HUES48 (cell line): ENCODE data around the gene MAP6.

Source experiments
- H3K27ac ChIP-seq: one replicate; pipeline ENCODE4 v1.7.0; 2013; ENCODE audit warnings: low read depth, low read length, inconsistent platforms
- H3K27me3 ChIP-seq: 2 replicates; pipeline ENCODE4 v1.6.1; 2013; ENCODE audit warnings: mild to moderate bottlenecking, low read length; ENCODE audit not compliant: control insufficient read depth, insufficient read depth
- H3K36me3 ChIP-seq: 2 replicates; pipeline ENCODE4 v1.6.1; 2013; ENCODE audit warnings: low read length; ENCODE audit not compliant: control insufficient read depth, insufficient read depth
- H3K4me1 ChIP-seq: 2 replicates; pipeline ENCODE4 v1.6.1; 2013; ENCODE audit warnings: mild to moderate bottlenecking, low read length; ENCODE audit not compliant: control insufficient read depth, insufficient read depth
- H3K4me3 ChIP-seq: 2 replicates; pipeline ENCODE4 v1.5.1; 2013; ENCODE audit warnings: mild to moderate bottlenecking, low read depth, low read length
- H3K9ac ChIP-seq: 2 replicates; pipeline ENCODE4 v1.6.1; 2013; ENCODE audit warnings: mild to moderate bottlenecking, low read depth, low read length, moderate library complexity
- H3K9me3 ChIP-seq: 2 replicates; pipeline ENCODE4 v1.6.1; 2013; ENCODE audit warnings: low read length; ENCODE audit not compliant: control insufficient read depth, insufficient read depth

The MAP6 gene

GRCh38 chr11:75582506-75582894 lies 86.3 kb downstream of the MAP6 start:
- Histone ChIP-seq H3K9ac (no peak overlapping the region), H3K4me1 (peaks cover 11% of the 10 kb centered on the region), H3K9me3 (no peaks in the 10 kb centered on the region), H3K27ac (peak overlapping the region; percentile 83), H3K4me3 (peak overlapping the region; percentile 82), H3K27me3 (no peaks in the 10 kb centered on the region), H3K36me3 (no peaks in the 10 kb centered on the region)

- H3K4me1 ChIP-seq, result peaks cover 11% of the 10 kb centered on the region
- H3K27me3 ChIP-seq, result no peaks in the 10 kb centered on the region
- no peak overlapping the region for H3K9ac ChIP-seq
- H3K27ac ChIP-seq, result no peak overlapping the region
- no peaks in the 10 kb centered on the region for H3K9me3 ChIP-seq
- H3K36me3 ChIP-seq, result no peaks in the 10 kb centered on the region
- no peak overlapping the region for H3K4me3 ChIP-seq
Observed at GRCh38 chr11:75579841-75580240, 89.0 kb downstream of the MAP6 start.

DNA sequence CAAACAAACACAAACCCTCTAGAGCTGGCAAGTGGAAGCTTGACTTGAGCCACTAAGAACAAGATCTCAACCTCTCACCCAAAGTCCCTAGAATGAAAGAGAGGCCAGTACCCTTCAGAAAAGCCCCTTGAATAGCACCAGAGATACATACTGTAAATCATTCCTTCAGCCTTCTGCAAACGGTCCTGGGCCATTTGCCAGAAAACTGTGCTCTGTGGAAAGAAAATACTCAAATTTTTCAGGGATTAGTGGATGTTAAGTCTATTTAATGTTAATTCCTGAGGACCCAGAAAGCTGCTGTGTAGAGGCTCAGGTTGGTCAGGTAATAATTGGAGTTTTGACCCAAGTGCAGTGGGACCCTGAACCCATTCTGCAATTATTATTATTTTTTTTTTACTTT lies 89.9 kb downstream of the MAP6 start:
- no peaks in the 10 kb centered on the region for H3K27me3 ChIP-seq
- no peak overlapping the region for H3K9ac ChIP-seq
- 0 out of 2 replicates have a peak, but pooled peaks cover 2% of the 10 kb centered on the region for H3K36me3 ChIP-seq
- H3K4me3 ChIP-seq, result no peak overlapping the region
- no peaks in the 10 kb centered on the region for H3K9me3 ChIP-seq
- H3K27ac ChIP-seq, result no peak overlapping the region
- H3K4me1 ChIP-seq, result peaks cover 6% of the 10 kb centered on the region

GRCh38 chr11:75577207-75577606 lies 91.6 kb downstream of the MAP6 start:
- Histone ChIP-seq H3K27me3 (no peaks in the 10 kb centered on the region), H3K4me1 (no peaks in the 10 kb centered on the region), H3K9ac (no peak overlapping the region), H3K27ac (no peak overlapping the region), H3K4me3 (no peak overlapping the region), H3K9me3 (no peaks in the 10 kb centered on the region), H3K36me3 (peaks cover 18% of the 10 kb centered on the region)

DNA sequence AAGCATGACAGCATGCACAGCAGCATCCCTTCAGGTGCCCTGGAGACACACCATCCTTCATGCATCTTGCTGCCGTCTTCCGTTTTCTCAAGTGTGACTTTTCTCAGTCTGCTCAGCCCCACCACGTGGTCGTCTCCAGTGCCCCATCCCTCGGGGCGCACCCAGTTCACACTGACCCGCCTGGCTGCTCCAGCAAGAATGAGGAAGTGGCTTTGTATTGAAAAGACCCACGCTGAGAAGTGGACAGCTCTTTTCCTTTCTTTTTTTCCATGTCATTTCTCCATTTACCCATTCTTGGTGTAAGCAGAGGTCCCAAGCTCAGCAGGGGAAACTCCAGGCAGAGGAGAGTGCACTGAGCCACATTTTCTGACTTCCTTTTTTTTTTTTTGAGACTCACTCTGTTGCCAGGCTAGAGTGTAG lies 92.3 kb downstream of the MAP6 start:
- Histone ChIP-seq H3K27ac (peak overlapping the region; percentile 9), H3K9ac (no peak overlapping the region), H3K9me3 (no peaks in the 10 kb centered on the region), H3K4me1 (no peaks in the 10 kb centered on the region), H3K36me3 (peaks cover 25% of the 10 kb centered on the region), H3K4me3 (no peak overlapping the region), H3K27me3 (no peaks in the 10 kb centered on the region)

DNA sequence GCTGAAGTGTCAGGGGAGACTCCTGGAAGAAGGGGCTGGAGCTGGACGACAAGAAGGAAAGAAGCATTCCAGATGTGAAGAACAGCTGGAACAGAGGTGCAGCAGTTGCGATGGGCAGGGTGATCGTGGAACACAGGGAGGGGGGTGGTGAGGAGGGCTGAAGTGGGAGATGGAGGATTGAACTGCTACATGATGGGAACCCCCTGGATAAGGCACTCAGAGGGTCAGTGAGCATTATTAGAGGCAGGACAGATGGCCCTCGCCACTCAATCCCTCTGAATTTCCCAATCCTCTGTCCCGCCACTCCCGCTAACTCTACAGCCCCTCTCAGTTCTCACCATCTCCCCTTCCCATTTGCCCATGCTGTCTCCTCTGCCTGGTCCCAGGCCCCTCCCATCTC lies 92.8 kb downstream of the MAP6 start:
- H3K4me3 ChIP-seq, result no peak overlapping the region
- no peak overlapping the region for H3K9ac ChIP-seq
- no peaks in the 10 kb centered on the region for H3K27me3 ChIP-seq
- peaks cover 30% of the 10 kb centered on the region for H3K36me3 ChIP-seq
- H3K9me3 ChIP-seq, result no peaks in the 10 kb centered on the region
- no peak overlapping the region for H3K27ac ChIP-seq
- H3K4me1 ChIP-seq, result no peaks in the 10 kb centered on the region

DNA sequence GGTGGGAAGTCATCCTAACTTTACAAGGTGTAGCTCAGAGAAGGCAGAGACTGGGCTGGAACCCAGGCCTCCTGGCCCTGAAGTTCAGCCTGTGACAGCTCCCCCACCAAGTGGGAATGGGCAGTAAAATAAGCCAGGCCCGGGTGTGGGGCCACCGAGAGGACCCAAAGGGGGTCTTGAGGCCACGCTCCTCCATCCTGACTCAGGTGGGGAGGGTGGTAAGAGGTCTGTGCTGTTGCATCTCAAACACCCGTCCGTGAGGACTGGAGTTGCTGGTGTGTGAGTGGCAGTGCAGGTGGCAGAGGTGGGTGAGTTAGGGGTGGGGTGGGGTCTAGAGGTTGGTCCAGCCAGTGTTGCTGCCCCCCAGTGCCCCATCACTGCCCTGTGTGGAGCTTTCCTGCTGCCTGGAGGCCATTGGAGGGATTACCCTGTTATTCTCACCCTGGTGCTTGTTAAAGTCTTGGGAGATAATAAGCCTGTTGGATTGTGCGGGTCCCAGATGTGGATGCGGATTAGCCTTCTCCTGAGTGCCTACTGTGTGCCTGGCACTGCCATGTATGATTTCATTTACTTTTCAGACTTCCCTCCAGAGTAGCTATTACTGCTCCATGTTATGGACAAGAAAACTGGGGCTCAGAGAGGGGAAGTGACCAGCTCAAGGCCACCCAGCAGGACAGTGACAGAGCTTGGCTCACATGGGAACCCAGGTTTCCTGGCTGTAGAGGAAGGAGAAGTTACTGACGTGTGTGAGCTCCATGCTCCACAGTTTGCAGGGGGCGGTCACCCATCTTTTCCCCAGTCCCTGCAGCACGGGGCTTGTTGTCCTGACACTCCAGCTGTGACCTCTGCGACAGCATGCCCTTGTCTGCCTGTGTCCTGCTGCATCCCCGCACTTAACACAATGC lies 93.9 kb downstream of the MAP6 start:
- H3K4me3 ChIP-seq, result no peak overlapping the region
- peaks cover 41% of the 10 kb centered on the region for H3K36me3 ChIP-seq
- H3K4me1 ChIP-seq, result no peaks in the 10 kb centered on the region
- H3K9me3 ChIP-seq, result no peaks in the 10 kb centered on the region
- no peak overlapping the region for H3K9ac ChIP-seq
- no peaks in the 10 kb centered on the region for H3K27me3 ChIP-seq
- H3K27ac ChIP-seq, result no peak overlapping the region

DNA sequence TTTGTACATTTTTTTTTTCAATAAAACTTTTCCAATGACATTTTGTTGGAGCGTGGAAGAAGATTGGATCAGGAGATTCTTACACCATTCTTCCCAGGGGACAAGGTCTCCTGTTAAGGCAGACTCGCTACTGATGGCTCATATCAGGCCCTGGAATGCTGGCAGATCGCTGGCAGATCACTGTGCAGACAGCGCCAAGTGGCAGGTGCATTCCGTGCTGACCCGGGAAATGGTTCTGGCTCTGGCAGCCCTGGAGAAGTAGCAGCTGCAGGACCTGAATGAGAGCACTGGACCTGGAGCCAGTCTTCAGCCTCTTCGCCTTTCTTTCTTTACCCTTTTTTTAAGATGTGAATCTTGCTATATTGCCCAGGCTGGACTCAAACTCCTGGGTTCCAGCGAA lies 96.1 kb downstream of the MAP6 start:
- H3K4me1 ChIP-seq, result no peaks in the 10 kb centered on the region
- no peak overlapping the region for H3K9ac ChIP-seq
- peaks cover 62% of the 10 kb centered on the region for H3K36me3 ChIP-seq
- H3K4me3 ChIP-seq, result no peak overlapping the region
- H3K27ac ChIP-seq, result no peak overlapping the region
- H3K9me3 ChIP-seq, result no peaks in the 10 kb centered on the region
- H3K27me3 ChIP-seq, result no peaks in the 10 kb centered on the region

GRCh38 chr11:75571625-75572024 lies 97.2 kb downstream of the MAP6 start:
- H3K9me3 ChIP-seq, result no peaks in the 10 kb centered on the region
- H3K4me3 ChIP-seq, result no peak overlapping the region
- H3K4me1 ChIP-seq, result no peaks in the 10 kb centered on the region
- no peaks in the 10 kb centered on the region for H3K27me3 ChIP-seq
- H3K9ac ChIP-seq, result no peak overlapping the region
- H3K27ac ChIP-seq, result no peak overlapping the region
- peaks cover 74% of the 10 kb centered on the region for H3K36me3 ChIP-seq

DNA sequence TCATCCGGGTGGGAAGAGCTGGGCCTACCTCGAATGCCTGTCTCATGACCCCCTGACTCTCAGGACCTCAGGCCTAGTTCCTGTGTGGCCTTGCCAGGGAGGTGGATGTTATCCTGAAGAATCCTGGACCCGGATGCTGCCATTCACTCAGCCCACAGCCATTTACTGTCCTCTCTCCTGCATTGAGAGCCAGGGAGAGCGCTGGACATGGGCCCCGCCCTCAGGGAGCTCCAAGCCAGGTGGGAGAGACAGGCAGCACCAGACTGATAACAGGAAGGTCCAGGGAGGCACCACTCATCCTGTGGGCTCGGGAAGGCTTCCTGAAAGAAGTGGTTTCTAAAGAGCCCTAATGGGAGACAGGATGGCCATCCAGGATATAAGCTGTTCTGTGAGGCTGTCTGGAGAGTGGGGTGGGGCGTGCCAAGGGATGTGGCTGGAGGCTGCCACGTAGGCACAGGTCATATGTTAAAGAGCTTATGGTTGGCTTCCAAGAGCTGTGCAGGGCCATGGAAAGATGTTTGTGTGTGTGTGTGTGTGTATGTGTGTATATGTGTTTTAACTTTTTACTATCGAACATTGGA lies 98.2 kb downstream of the MAP6 start:
- Histone ChIP-seq H3K4me1 (peaks cover 2% of the 10 kb centered on the region), H3K9ac (no peak overlapping the region), H3K27me3 (no peaks in the 10 kb centered on the region), H3K27ac (no peak overlapping the region), H3K9me3 (no peaks in the 10 kb centered on the region), H3K4me3 (no peak overlapping the region), H3K36me3 (peaks cover 83% of the 10 kb centered on the region)

DNA sequence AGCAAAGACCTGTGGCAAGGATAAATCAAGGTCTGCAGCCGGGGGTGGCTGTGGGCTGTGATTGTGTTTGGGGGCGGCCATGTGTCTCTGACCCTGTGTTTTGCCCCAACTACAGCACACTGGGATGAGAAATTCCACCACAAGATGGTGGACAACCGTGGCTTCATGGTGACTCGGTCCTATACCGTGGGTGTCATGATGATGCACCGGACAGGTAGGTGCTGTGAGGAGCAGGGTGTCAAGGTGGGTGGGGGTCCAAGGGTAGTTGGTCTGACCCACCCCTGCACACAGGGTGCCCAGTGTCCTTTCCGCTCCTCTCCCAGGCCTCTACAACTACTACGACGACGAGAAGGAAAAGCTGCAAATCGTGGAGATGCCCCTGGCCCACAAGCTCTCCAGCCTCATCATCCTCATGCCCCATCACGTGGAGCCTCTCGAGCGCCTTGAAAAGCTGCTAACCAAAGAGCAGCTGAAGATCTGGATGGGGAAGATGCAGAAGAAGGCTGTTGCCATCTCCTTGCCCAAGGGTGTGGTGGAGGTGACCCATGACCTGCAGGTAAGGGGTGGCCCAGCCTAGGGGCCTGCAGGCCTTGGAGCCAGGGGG lies 100.1 kb downstream of the MAP6 start:
- H3K9ac ChIP-seq, result no peak overlapping the region
- peaks cover 95% of the 10 kb centered on the region for H3K36me3 ChIP-seq
- no peak overlapping the region for H3K4me3 ChIP-seq
- no peak overlapping the region for H3K27ac ChIP-seq
- no peaks in the 10 kb centered on the region for H3K9me3 ChIP-seq
- H3K4me1 ChIP-seq, result peaks cover 20% of the 10 kb centered on the region
- no peaks in the 10 kb centered on the region for H3K27me3 ChIP-seq
